H1 (cell line): ENCODE measurements around the gene LINGO4. TPM values are rescaled to one million over a fixed set of nuclear protein-coding genes. Genes with fewer than 3 reads are reported as not detected.

Experiments
- CREB1 ChIP-seq: IDR thresholded peaks from 2 replicates; pipeline ENCODE4 v1.6.1; 2012; ENCODE audit warnings: inconsistent platforms
- GABPA ChIP-seq: IDR thresholded peaks from 2 replicates; pipeline ENCODE4 v1.6.1; 2011; ENCODE audit warnings: mild to moderate bottlenecking, low read length, moderate library complexity, borderline replicate concordance; ENCODE audit not compliant: insufficient read depth
- GTF2F1 ChIP-seq: IDR thresholded peaks from 2 replicates; pipeline ENCODE4 v1.6.1; 2012; ENCODE audit warnings: low read depth, low read length, improper control_type of control experiment, borderline replicate concordance
- JUND ChIP-seq: IDR thresholded peaks from 2 replicates; pipeline ENCODE4 v1.6.1; 2011; ENCODE audit warnings: mild to moderate bottlenecking, improper control_type of control experiment, low read length
- RFX5 ChIP-seq: IDR thresholded peaks from 2 replicates; pipeline ENCODE4 v1.6.1; 2011; ENCODE audit warnings: low read depth, low read length, improper control_type of control experiment, borderline replicate concordance
- polyA plus RNA-seq, 7 experiments: library from polyadenylated mRNA; depleted of rRNA in 3 of 7; stranded (reverse) in 5 of 7; unstranded in 2 of 7; fragments of >200 nt in 5 of 7; fragments of 200-250 nt in 2 of 7; gene quantifications; 1 replicate in 5 of 7; 2 replicates in 1 of 7; 4 replicates in 1 of 7; pipeline versions ENCODE4 v1.2.1 to v1.2.3, GENCODE V29; 2011 to 2013; ENCODE audit warnings: missing spikeins in 2 of 7, mixed read lengths in 2 of 7
- total RNA-seq: library from RNA; stranded (reverse); fragmentation: NEBNext Ultra II Directional; extraction: Animal tissue kit (Norgen Biotek cat#: 25700); gene quantifications from 2 replicates; pipeline ENCODE4 v1.2.1, GENCODE V29; 2021
- TF ChIP-seq, protein P1 (sequence below): IDR thresholded peaks from 2 replicates; pipeline ENCODE4 v1.6.1; 2011; ENCODE audit warnings: low read length, improper control_type of control experiment
- TF ChIP-seq, protein P2 (sequence below): fragments of 300-600 bp; sonication (generic); IDR thresholded peaks from 2 replicates; pipeline ENCODE4 v1.7.1; 2012; ENCODE audit warnings: low read length, moderate library complexity, mild to moderate bottlenecking, inconsistent platforms; ENCODE audit not compliant: insufficient replicate concordance
- TF ChIP-seq, protein P3 (sequence below): IDR thresholded peaks from 2 replicates; pipeline ENCODE4 v1.6.1; 2012; ENCODE audit warnings: inconsistent platforms

Gene LINGO4
- total and polyA plus RNA-seq, 2 of the 8 experiments (the other 6 are each of a cell fraction or from before 2014, with no cell fraction given), result 0.03 TPM; not detected in 1

DNA sequence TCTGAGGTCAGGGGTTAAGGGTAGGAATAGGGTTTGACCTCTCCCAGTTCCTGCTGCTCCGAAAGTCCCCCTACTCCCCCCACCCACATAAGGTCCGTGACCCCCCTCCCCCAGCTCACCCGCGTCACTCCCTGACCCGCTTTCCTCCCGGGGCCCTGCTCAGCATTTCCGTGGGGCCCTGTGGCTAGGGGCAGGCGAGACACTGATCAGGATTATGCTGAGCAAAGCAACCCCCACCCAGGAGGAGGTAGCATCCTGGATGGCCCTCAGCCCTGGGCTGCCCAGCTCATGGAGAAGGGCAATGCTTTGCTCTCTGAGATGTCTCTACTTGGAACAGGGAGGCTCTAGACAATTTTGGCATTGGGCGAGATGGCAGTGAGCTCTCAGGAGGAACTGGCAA lies 22.6 kb upstream of the LINGO4 start (continued):
- TF ChIP-seq, protein P1, sequence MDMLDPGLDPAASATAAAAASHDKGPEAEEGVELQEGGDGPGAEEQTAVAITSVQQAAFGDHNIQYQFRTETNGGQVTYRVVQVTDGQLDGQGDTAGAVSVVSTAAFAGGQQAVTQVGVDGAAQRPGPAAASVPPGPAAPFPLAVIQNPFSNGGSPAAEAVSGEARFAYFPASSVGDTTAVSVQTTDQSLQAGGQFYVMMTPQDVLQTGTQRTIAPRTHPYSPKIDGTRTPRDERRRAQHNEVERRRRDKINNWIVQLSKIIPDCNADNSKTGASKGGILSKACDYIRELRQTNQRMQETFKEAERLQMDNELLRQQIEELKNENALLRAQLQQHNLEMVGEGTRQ, result no peak
- TF ChIP-seq, protein P2, sequence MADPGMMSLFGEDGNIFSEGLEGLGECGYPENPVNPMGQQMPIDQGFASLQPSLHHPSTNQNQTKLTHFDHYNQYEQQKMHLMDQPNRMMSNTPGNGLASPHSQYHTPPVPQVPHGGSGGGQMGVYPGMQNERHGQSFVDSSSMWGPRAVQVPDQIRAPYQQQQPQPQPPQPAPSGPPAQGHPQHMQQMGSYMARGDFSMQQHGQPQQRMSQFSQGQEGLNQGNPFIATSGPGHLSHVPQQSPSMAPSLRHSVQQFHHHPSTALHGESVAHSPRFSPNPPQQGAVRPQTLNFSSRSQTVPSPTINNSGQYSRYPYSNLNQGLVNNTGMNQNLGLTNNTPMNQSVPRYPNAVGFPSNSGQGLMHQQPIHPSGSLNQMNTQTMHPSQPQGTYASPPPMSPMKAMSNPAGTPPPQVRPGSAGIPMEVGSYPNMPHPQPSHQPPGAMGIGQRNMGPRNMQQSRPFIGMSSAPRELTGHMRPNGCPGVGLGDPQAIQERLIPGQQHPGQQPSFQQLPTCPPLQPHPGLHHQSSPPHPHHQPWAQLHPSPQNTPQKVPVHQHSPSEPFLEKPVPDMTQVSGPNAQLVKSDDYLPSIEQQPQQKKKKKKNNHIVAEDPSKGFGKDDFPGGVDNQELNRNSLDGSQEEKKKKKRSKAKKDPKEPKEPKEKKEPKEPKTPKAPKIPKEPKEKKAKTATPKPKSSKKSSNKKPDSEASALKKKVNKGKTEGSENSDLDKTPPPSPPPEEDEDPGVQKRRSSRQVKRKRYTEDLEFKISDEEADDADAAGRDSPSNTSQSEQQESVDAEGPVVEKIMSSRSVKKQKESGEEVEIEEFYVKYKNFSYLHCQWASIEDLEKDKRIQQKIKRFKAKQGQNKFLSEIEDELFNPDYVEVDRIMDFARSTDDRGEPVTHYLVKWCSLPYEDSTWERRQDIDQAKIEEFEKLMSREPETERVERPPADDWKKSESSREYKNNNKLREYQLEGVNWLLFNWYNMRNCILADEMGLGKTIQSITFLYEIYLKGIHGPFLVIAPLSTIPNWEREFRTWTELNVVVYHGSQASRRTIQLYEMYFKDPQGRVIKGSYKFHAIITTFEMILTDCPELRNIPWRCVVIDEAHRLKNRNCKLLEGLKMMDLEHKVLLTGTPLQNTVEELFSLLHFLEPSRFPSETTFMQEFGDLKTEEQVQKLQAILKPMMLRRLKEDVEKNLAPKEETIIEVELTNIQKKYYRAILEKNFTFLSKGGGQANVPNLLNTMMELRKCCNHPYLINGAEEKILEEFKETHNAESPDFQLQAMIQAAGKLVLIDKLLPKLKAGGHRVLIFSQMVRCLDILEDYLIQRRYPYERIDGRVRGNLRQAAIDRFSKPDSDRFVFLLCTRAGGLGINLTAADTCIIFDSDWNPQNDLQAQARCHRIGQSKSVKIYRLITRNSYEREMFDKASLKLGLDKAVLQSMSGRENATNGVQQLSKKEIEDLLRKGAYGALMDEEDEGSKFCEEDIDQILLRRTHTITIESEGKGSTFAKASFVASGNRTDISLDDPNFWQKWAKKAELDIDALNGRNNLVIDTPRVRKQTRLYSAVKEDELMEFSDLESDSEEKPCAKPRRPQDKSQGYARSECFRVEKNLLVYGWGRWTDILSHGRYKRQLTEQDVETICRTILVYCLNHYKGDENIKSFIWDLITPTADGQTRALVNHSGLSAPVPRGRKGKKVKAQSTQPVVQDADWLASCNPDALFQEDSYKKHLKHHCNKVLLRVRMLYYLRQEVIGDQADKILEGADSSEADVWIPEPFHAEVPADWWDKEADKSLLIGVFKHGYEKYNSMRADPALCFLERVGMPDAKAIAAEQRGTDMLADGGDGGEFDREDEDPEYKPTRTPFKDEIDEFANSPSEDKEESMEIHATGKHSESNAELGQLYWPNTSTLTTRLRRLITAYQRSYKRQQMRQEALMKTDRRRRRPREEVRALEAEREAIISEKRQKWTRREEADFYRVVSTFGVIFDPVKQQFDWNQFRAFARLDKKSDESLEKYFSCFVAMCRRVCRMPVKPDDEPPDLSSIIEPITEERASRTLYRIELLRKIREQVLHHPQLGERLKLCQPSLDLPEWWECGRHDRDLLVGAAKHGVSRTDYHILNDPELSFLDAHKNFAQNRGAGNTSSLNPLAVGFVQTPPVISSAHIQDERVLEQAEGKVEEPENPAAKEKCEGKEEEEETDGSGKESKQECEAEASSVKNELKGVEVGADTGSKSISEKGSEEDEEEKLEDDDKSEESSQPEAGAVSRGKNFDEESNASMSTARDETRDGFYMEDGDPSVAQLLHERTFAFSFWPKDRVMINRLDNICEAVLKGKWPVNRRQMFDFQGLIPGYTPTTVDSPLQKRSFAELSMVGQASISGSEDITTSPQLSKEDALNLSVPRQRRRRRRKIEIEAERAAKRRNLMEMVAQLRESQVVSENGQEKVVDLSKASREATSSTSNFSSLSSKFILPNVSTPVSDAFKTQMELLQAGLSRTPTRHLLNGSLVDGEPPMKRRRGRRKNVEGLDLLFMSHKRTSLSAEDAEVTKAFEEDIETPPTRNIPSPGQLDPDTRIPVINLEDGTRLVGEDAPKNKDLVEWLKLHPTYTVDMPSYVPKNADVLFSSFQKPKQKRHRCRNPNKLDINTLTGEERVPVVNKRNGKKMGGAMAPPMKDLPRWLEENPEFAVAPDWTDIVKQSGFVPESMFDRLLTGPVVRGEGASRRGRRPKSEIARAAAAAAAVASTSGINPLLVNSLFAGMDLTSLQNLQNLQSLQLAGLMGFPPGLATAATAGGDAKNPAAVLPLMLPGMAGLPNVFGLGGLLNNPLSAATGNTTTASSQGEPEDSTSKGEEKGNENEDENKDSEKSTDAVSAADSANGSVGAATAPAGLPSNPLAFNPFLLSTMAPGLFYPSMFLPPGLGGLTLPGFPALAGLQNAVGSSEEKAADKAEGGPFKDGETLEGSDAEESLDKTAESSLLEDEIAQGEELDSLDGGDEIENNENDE, result no peak
- no peak for TF ChIP-seq CREB1
- TF ChIP-seq, protein P3, sequence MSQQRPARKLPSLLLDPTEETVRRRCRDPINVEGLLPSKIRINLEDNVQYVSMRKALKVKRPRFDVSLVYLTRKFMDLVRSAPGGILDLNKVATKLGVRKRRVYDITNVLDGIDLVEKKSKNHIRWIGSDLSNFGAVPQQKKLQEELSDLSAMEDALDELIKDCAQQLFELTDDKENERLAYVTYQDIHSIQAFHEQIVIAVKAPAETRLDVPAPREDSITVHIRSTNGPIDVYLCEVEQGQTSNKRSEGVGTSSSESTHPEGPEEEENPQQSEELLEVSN, result no peak
- TF ChIP-seq GTF2F1, result no peak
- TF ChIP-seq GABPA, result no peak
- TF ChIP-seq RFX5, result no peak
- no peak for TF ChIP-seq JUND
